ENCODE results near the gene SPNS2.

DNA sequence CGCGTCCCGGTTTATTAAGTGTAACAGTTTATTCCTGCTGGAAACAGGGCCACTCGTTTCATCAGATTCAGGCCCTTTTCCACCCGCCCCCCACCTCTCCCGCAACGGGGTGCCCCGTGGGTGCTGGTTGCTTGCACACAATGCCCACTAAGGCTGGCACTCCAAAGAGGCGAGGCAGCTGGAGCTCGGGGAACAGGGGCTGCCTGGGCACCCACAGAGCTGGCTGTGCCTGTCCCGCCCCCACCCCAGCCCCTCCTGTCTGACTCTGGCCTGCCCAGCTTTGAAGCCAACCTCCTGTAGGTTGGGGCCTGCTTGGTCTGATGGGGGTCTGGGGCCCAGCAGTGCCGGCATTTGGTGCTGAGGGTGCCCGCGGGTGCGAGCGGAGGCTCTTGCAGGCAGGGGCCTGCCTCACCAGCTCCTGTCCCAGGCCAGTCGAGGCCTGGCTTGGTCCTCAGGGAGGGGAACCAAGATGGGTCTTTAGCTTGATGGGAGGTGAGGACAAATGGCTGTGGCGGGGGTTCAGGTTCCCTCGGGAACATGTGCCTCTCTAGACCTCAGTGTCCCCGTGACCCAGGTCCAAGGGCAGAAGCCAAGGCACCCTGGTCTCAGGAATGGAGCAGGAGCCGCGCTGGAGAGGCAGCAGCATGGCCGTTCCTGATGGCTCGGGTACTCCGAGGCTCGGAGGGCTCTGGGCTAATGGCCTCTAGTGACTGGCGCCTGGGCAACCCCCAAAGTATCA lies 36.4 kb downstream of the SPNS2 start:
- TF ChIP-seq, protein P1, sequence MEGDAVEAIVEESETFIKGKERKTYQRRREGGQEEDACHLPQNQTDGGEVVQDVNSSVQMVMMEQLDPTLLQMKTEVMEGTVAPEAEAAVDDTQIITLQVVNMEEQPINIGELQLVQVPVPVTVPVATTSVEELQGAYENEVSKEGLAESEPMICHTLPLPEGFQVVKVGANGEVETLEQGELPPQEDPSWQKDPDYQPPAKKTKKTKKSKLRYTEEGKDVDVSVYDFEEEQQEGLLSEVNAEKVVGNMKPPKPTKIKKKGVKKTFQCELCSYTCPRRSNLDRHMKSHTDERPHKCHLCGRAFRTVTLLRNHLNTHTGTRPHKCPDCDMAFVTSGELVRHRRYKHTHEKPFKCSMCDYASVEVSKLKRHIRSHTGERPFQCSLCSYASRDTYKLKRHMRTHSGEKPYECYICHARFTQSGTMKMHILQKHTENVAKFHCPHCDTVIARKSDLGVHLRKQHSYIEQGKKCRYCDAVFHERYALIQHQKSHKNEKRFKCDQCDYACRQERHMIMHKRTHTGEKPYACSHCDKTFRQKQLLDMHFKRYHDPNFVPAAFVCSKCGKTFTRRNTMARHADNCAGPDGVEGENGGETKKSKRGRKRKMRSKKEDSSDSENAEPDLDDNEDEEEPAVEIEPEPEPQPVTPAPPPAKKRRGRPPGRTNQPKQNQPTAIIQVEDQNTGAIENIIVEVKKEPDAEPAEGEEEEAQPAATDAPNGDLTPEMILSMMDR (IDR thresholded peaks at IDR 0.05): no peak
- TF ChIP-seq POLR2A (IDR thresholded peaks at IDR 0.05): no peak
- no peak for TF ChIP-seq POLR2AphosphoS5 (IDR thresholded peaks at IDR 0.05)
